HG02763 (cell line): ENCODE data around the gene TSR3.

Source experiments
- ATAC-seq: cut with Tn5 transposase; IDR thresholded peaks from one replicate; pipeline ENCODE4 v1.9.1; 2021; ENCODE audit warnings: mild to moderate bottlenecking, moderate library complexity; ENCODE audit not compliant: unreplicated experiment

TSR3 gene

GRCh38 chr16:1311738-1312466, 39.8 kb downstream of the TSR3 start:
- ATAC-seq = no peak

DNA sequence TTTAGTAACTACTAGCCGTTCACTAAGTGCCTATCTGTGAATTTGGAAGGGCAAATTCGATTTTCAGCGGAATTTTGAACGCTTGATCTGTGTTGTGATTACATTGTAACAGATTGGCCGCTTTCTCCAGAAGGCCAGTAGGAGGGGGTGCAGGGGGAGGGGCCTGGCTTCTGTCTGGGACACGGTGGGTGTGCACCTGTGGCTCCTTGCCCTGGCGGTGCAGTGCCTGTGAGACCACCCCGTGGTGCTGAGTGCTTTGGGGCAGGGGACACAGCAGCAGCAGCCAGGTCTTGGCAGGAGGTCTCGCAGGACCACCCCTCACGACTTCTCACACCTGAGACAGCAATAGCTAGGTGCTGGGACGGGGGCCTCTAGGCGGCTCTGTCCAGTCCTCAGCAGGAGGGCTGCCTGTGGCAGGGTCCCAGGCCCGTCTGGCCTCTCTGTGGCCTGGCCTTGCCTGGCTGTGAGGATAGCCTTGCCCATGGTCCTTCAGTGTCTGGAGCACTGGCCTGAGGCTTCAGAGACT, 40.4 kb downstream of the TSR3 start:
- ATAC-seq = no peak

GRCh38 chr16:1310832-1311200, 40.9 kb downstream of the TSR3 start:
- no peak for ATAC-seq

GRCh38 chr16:1309888-1310831, 41.5 kb downstream of the TSR3 start:
- peak; percentile 6 for ATAC-seq

DNA sequence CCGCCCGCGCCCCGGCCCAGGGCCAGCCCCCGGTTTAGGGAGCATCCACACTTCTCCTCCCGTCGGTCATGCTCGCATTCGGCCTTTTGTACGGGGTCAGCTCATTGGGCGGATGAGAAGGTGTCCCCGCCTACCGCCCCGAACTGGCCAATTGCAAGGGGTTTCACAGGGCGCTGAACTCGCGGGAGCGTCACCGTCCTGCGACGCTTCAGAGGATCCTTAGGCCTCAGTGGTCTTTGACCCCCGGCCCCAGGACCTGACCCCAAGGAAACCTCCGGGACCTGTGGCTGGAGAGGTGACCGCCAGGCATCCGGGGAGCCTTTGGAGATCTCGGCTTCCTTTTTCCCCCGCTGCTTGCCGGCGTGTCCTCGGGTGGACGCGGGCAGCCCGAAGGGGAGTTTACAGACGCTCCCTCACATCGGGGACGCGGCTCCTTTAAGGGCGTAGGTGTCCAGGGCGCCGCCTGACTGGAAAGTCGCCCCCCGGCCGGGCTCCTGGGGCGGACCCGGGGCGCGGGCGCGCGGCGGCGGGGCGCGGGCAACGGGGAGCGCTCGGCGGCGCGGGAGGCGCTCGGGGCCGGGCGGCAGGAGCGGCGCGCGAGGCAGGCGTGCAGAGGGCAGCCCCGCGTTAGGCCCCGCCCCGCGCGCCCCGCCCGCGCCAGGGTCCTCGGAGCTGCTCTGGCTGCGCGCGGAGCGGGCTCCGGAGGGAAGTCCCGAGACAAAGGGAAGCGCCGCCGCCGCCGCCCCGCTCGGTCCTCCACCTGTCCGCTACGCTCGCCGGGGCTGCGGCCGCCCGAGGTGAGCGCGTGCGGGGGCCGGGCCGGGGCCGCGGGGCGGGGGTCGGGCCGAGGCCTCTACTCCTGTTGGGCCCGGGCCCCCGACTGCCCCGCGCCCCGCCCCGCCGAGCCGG, 42.4 kb downstream of the TSR3 start, which contains the start of gene UBE2I:
TSS of gene UBE2I (plus strand) at position 660 of the 909 bp plus-strand sequence. CDS start 4,395 bp downstream, outside the sequence.
- ATAC-seq = peak; percentile 65

GRCh38 chr16:1308036-1308976, 43.4 kb downstream of the TSR3 start:
- no peak for ATAC-seq

DNA sequence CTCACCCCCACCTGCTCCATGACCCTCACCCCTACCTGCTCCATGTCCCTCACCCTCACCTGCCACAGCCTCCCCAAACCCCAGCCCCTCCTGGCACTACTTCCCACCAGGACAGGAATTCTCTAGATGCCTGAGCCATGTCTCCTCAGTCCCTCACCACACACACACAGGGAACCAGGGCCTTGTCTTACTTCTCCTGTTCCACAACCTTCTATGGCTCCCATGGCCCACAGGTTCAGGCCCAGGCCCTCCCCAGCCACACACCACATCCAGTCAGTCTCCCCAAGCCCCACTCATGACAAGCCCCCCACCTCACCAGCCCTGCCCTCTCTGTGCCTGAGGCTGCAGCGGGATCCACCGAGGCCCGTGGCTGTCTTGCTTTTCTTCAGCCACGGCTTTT, 45.3 kb downstream of the TSR3 start:
- ATAC-seq = no peak

DNA sequence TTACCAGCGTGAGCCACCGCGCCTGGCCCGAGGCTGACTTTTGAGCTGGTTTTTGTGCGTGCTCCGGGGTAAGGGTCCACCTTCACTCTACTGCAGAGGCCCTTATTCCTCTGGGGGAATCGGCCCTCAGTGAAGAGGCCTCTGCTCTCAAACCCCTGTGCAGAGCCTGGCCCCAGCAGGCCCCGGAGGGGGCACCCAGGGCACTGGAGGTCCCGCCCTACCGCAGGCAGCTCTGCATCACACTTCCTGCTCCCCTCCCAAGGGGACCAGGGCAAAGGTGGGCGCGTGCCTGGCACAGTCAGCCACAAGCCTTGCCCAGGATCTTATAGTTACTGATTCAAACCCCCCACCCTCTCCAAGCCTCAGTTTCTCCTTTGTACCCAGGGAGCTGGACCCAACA, 45.9 kb downstream of the TSR3 start:
- ATAC-seq = no peak

GRCh38 chr16:1301562-1301961, 50.1 kb downstream of the TSR3 start:
- ATAC-seq = no peak

DNA sequence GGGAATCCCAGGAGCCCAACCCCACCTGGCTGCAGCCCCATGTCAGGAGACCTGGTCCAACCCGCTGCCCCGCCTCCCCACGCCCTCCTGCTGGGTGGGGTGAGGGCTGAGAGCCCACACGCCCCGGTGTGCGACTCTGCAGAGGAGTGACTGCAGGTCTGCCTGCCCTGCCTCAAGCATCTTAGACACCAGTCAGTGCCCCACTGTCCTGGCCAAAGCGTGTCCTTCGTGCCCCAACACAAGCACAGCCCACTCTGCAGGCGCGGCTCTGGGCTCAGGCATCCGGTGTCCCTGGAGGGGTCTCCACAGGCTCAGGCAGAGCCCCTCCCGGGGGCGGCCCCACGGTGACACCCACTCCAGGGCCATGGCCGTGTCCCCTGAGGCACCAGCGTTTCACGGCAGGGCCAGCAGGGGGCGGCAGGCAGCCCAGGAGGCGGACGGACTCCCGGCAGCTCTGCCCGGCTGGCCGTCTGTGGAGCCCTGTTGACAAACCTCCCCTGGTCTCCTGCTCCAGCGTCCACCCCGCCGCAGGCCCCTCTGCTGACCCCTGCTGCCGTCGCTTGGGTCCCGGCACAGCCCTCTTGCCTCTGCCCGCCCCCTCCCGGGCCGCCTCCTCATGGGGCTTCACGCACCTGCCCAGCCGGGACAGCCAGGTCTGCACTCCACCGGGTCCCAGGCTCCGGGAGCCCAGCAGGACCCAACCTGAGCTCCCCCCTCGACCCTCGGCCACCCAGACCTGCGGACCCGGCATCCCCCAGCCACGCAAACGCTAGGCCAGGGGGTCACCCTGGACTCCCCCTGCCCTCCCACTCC, 50.8 kb downstream of the TSR3 start:
- no peak for ATAC-seq

- no peak for ATAC-seq
Observed at GRCh38 chr16:1299868-1300203, 51.8 kb downstream of the TSR3 start.
